NK-92 treated with Interleukin-12 subunit alpha and Interleukin-12 subunit beta, amount 100 ng/mL, for 24 hours (cell line): ENCODE results near the gene CD247.

ENCODE experiments used
- DNase-seq: peaks from one replicate; lab custom pipeline; 2025; lab: John Stamatoyannopoulos, UW

Gene CD247

DNA sequence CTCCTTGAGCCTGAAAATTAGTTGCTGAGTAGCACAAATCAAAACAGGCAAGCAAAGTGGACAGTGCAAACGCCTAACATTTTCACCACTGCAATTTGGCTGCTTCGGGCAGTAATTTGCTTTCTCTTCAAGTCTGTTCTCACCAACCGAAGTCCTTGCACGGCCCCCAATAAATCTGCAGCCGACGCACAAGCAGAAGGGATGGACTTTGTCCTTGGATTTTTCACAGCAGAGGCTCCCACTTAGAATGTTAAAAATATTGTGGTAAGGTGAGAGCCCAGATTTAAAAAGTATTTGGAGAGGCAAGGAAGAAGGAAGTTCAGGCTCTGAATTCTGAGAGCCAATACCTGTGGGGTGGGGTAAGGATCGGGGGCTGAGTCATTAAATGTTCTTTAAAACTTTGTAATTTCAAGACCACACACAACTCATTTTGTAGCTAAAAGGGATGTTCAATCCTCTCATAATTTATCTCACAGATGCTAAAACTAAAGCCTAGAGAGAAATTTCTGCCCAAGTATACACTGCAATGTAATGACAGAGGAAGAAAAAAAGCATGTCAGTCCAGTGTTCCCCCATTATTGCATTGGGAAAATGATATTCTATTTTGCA is 6.2 kb downstream of the CD247 start:
- no peak for DNase-seq

DNA sequence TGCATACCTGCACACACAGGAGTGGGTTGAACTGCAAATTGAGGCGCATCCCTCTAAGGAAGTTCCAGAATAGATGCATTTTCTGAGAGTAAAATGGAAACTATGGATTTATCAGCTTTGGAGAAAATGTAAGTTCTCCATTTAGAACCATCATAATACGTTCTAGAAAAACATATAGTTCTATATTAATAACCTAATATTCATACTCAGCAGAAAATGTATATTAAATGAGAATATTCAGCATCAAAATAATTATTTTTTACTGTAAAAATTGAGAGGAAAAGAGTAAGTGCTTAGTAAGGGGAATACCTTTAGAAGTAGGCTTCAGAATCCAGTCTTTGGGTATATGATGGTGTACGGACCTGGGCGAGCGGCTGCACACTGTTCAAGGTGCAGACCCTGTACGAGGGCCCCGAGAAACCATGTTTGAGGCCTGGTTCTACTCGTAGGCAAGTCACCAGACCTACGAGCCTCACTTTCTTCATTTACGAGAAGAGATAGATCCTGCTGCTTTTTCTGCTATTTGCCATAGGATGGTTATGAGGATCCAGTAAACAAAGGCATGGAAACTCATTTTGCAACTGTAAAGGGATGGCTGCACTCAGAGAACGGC is 6.8 kb downstream of the CD247 start:
- DNase-seq, result no peak

DNA sequence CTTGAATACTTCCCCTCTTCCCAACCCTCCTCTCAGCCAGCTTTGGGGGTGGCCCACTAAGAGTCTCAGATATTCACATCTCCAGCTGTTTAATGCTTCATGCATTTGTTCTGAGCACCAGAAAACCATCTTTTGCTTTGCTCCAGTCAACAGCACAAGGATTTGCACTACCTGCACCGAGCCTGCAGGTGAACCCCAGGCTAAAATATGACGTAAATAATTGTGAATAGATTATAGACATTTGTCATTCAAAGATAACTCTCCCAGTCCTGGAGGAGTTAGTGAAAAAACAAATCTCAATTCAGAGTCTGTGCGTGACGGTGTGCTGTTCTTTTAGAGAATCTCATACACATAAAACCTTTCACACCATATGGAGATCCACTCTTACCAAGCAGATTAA is 7.4 kb downstream of the CD247 start:
- DNase-seq, result no peak

DNA sequence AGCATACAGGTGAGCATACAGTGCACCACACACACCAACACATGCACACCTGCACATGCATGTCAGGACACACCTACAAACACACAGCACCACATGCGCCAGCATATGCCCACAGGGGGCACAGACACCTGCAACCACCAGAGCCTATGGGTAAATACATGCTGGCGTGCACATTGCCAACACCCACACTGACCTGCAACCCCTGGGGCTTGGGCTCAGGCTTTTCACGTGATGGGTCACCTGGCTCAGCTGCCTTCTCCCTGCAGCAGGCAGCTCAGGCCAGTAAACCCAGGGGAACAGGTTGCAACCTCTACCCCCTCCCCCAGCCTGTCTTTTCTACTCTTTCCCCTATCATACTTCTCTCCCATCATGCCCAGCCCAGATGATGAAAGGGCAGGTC is 8.1 kb downstream of the CD247 start:
- DNase-seq, result no peak

DNA sequence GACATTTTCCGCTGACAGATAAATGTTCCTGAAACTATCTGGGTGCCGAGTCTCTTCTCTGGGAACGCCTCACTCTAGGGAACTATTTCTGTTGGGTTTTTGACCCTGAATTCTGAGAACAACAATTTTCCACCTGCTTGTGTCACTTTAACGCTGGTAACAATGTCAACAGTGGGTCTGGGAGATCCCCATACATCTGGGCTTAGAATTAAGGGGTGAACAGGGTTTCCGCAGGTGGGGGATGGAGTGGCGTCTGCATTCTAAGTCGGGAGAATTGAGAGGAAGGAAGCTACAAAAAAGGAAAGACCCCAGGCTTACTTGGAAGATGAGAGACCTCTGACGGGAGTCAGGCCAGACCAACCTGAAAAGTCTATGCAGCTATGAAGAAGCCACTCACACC is 8.7 kb downstream of the CD247 start:
- DNase-seq, result no peak

DNA sequence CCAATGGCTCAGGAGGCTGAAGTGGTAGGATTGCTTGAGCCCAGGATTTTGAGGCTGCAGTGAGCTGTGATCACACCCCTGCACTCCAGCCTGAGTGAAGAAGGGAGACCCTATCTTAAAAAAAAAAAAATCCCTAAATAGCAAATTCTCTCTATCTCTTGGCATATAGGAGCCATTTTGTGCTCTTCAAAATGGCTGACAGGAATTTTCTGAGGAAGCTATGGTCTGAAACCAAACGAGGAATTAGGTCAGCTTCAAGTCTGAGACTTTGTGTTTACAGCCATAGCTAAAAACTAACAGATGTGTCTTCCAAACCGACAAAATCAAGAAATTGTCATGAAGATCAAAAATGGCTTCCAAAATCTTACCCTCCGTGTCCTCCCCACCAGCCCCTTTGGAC is 10.6 kb downstream of the CD247 start:
- DNase-seq, result no peak

DNA sequence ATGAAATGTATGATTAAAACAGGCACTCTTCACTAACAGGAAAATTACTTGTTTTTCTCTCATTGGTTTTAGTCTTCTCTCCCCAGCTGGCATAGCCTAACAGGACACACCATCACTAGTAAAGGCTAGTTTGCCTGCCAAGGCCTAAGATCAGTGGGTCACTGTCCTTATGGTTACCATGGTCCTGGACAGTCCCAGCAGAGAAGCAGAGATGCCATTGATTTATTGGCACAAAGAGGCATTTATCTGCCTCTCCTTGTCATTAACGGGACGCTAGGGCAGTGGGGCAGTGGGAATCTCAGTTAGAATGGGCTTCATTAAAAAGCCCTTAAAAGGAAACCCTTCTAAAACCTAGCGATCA is 13.9 kb downstream of the CD247 start:
- no peak for DNase-seq

DNA sequence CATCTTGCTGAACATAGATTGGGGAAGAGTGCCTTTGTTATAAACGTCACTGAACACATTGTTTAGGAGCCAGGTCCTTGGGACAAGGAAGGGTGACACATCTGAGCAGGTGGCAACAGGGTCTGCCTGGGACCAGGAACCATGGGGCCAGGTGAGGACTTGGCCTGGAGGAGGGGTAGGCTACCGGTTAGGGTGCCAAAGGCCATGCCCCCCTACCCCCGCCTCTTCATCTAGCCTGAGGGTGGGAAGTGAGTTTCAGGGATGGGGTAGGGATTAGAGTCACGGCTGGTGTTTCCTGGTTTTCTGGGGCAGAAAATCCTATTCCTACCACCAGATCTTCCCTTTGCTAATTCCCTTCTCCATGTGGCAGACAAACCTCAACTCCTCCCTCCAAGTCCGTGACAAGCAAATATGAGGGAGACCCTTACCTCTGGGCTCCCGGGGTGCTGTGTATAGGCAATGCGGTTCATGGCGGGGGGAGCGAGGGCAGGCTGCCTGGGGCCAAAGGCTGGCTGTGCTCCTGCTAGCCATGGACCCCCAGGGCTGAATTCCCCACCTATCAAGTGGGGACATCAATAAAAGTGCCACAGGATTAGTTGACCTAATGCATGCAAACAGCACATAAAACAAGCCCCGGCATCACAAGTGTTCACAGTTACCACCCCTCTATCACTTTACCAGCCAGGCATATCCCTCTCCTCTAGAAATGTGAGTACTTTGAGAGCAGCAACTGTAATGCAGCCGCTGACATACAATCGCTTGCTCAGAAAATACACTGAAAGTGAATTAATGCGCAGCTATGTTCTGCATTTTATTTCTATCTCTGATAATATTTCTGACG is 14.5 kb downstream of the CD247 start:
- no peak for DNase-seq

DNA sequence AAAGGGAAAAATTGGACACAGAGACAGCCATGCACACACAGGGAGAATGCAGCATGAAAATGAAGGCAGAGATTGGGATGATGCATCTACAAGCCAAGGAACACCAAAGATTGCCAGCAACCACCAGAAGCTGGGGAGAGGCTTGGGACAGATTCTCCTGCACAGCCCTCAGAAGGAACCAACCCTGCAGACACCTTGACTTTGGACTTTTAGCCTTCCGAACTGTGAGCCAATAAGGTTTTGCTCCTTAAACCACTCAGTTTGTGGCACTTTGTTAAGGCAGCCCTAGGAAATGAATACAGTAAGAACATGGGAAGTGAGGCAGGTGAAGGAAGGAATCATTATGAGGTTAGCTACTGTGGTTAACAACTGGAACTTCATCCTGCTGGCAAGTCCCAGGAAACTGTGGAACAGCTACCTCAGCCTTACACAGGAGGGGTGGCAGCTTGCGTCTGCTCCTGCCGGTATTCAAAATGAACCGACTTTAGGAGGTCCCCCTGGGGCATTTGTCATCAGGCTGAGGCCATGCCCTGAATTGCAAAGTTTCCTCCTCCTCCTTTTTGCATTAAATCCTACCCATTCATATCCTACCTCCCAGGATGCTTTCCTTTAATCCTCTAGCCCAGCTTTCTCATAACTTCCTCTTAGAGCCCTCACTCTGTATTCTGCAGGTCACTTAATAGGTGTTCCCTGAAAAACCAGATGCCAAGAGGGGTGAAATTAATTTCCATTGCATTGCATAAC is 15.4 kb downstream of the CD247 start:
- DNase-seq, result no peak

DNA sequence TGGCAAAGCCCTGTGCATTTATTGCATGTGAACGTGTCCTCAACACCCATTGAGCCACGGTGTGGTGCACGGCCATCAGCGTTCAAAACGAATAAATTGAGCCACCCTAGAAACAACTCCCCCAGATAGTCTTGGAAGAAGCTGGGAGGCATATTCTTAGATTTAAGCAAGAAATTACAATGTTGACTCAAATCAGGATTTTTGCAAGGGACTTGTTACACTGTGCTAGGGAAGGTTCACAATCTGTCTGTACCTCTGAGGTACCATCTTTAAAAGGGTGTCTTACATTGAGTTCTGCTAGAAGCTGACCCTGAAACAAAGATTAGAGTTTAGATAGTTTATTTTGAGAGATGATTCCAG is 16.2 kb downstream of the CD247 start:
- no peak for DNase-seq

DNA sequence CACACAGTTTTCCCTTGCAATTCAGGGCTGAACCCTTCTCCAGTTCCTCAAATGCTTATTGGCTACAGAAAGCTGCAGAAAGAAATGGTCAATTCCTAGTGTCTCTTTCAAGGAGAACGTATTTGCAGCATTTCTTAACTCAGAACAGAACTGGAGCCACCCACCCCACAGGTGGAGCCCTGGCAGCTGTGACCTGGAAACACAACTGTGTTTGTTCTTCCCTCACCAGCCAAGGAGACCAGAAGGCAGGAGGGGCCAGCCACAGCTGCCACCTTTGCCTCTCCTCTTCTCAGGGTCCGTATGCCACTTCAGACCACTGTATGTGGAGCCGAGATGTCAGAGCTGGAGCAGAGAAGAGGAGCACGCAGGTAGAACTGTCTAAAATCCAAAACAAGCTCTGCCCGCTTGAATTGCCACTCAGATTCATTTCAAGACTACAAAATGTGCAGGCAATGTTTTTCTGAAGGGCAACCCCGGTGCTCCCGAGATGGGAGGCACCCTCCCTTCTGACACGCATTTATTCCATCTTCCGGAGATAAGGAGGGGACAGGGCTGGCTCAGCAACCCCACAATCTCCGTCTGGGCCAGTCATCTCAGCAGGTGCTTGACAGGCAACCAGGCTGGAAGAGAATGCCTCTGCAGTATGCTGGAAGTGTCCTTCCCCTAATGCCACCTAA is 16.7 kb downstream of the CD247 start:
- DNase-seq, result no peak

DNA sequence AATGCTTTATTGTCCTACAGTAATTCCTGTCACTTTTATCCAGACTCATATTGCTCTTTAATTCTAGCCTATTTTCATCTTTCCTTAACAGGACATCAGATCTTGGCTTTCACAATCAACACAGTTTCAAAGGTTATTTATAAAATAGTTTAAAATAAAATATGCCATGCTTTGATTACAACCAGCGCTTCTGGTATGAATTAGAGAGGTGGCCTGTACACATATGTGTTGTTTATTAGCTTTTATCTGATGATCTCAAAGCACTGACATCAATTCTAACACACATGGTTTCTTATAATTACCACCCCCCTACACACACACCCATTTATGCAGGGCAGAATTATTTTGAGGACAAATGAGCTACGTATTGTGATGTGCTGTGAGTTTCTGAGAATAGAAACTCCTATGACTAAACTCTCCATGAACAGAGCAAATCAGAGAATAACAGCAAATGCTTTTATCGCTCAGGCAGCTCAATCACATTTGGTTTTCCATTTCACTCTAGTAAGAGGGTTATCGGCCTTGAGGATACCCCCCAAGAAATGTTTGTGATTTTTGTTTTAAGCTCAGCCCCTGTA is 18.0 kb downstream of the CD247 start:
- DNase-seq, result no peak

DNA sequence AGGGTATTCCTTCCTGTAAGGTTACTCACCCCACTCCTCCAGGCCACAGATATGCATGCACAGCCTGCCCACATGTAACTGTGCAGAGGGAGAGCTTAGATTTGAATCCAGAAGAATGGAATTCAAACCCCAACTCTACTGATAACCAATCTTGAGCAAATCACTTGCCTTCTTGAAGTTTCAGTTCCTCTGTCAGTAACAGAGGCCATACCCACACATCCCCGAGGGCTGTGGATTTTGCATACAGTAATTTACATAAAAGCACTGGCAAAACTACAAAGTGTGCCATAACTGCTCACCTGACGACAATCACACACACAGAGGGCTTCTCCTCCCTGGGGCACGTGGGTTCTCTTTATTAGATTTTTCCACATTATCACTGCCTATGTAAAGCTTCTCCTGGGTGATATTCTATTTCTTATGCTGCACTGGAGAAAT is 18.6 kb downstream of the CD247 start:
- DNase-seq, result no peak

DNA sequence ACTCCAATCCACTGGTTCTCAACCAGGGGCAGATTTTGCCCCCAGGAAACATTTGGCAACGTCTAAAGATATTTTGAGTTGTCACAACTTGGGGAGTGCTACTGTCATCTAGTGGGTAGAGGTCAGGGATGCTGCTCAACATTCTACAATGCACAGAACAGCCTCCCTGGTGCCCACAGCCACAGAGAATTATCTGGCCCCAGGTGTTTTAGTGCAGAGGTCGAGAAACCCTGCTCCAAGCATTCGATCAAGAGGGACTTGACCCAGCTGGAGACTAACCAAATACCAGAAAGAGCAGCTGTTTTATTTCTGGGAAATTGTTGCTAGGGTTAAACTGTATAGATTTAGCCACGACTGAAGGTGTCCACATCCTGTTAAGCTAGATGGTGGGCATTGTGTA is 19.2 kb downstream of the CD247 start:
- DNase-seq, result no peak

DNA sequence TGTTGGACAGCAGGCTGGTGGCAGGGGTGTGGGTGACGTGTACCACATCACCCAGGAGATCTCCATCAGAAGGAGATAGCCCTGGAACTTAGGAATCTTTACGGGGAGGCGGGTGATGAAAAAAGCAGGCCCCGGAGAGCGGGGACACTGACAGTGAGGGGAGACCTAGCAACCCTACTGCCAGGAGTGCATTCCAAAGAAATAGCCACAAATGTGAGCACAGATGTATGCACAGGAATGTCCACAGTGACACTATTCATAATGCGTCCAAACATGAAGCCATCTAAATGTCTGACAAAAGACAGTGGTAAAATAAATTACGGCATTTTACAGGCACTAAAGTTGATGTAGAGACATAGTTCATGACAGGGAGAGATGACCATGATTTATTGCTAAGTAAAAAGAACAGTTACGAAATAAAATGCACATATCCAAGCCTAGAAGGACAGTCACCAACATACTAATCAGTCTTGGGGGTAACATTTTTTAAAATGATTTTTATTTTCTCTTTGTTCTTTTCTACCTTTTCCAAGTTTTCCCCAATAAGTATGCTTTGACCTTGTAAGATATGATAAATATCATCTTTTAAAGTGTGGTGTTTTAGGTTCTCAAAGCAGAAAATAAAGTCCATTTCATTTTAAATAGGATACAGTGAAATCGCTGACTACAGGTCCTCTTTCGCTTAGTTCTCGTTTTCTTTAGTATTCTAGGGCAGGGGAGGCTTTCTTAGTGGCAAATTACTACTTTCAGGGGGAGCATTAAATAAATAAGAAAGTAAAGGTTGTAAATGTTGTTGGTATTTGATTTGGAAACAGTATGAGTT is 21.3 kb downstream of the CD247 start:
- DNase-seq, result no peak

DNA sequence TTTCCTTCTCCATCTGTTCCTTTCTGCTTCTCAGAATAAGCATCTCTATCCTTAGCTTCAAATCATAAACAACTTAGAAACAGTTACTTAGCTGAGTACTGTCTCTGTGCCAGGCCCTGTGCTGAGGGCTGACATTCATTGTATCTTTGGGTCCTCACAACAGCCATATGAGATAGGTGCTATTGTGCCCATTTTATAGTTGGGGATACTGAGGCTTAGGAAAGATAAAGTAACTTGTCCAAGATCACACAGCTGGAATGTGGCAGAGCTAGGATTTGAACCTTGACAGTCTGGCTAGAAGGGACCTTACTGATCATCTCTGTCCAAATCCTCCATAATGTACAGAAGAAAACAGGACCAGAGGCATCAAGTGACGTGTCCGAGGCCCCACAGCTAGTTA is 25.0 kb downstream of the CD247 start:
- no peak for DNase-seq

DNA sequence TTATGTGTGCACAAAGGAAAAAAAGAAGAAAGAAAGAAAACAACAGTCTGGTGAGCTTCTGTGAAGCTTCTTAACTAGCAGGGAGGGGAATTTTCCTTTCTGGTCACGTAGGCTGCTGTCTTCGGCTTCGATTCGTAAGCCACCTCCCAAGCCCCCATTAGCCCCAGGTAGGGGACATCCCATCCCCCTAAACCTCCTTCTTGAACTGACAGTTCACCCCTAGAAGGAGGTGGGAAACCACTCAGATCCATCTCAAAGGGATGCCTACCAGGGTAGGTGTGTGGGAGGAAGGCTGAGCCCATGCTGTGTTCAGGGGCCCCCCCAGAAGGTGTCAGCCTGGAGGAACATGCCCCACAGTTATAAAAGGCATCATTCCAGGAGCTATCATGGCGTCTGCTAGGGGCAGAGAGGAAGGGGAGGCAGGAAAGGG is 25.8 kb downstream of the CD247 start:
- DNase-seq, result peak; percentile 42

DNA sequence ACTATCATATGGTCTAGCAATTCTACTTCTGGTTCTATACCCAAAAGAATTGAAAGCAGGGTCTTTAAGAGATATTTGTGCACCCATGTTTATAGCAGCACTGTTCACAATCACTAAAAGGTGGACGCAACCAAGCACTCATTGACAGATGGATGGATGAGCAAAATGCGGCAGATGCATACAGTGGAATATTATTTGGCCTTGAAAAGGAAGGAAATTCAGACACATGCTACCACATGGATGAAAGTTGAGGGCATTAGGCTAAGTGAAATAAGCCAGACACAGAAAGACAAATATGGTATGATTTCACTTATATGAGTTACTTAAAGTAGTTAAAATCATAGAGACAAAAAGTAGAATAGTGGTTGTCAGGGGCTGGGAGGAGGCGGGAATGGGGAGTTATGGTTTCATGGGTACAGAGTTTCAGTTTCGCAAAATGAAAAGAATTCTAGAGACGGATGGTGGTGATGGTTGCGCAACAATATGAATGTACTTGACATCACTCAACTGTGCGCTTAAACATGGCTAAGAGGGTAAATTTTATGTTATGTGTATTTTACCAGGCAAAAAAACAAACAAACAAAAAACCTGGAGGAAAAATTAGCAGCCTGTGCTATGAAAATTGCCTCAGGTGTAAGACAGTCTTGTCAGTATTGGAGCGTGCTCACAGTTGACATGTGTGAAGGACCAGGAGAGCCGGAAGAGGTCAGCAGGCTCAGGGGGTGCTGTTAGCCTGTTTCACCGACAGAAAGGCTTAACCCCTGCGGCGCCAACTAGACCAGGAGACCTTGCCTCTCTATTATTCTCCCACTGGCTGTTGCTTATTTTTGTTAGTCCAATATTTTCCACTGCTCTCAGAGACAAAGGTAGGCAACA is 26.5 kb downstream of the CD247 start:
- peak; percentile 69 for DNase-seq

DNA sequence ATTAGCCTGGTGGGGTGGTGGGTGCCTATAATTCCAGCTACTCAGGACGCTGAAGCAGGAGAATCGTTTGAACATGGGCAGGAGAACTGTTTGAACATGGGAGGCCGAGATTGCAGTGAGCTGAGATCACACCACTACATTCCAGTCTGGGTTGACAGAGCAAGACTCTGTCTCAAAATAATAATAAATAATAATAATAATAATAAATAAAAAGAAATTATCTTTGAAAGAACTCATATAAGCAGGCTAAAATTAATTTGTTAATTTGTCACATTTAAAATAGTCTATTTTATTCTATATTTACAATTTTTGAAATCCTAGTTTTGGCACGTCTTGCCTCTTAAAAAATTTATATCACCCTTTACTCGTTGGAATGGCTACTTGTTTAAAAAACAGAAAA is 27.6 kb downstream of the CD247 start:
- no peak for DNase-seq
